Chondrocyte (in vitro differentiated cells): Measurements from ENCODE around the gene PPME1. TPM values are rescaled to one million over a fixed set of nuclear protein-coding genes. Genes with fewer than 3 reads are reported as not detected.

Experiments used
- DNase-seq: peaks from one replicate; pipeline ENCODE4 v3.0.0; 2021; ENCODE audit warnings: mixed read lengths, low spot score
- H3K27ac Mint-ChIP-seq: one replicate; pipeline ENCODE4 v1.8.0; 2021; ENCODE audit warnings: mild to moderate bottlenecking, moderate library complexity, mixed read lengths; ENCODE audit not compliant: unreplicated experiment
- H3K27me3 Mint-ChIP-seq: 2 replicates; pipeline ENCODE4 v1.8.0; 2021; ENCODE audit warnings: low read depth, mixed read lengths
- H3K36me3 Mint-ChIP-seq: 2 replicates; pipeline ENCODE4 v1.8.0; 2021; ENCODE audit warnings: low read depth, mixed read lengths
- H3K4me1 Mint-ChIP-seq: 2 replicates; pipeline ENCODE4 v1.8.0; 2021; ENCODE audit warnings: low read depth, mild to moderate bottlenecking, mixed read lengths
- H3K4me3 Mint-ChIP-seq: one replicate; pipeline ENCODE4 v1.8.0; 2021; ENCODE audit warnings: mild to moderate bottlenecking, moderate library complexity, mixed read lengths; ENCODE audit not compliant: unreplicated experiment
- H3K9me3 Mint-ChIP-seq: 2 replicates; pipeline ENCODE4 v1.8.0; 2021; ENCODE audit warnings: low read depth, mixed read lengths
- CTCF ChIP-seq: fragments of 200-600 bp; sonication (generic); IDR thresholded peaks from 2 replicates; pipeline ENCODE4 v1.5.0; 2021; ENCODE audit warnings: antibody characterized with exemption, mild to moderate bottlenecking, moderate library complexity
- total RNA-seq: library from RNA; stranded (reverse); gene quantifications from 3 replicates; pipeline ENCODE4 v1.2.1, GENCODE V29; 2021

Gene PPME1
- total RNA-seq, 1 donor from 2014 or later: 76.2 TPM

GRCh38 chr11:74144592-74144991, 26.5 kb upstream of the PPME1 start:
- Mint-ChIP-seq H3K4me3 (no peak overlapping the region), H3K36me3 (peaks cover 5% of the 10 kb centered on the region), H3K27me3 (no peaks in the 10 kb centered on the region), H3K4me1 (peaks cover 50% of the 10 kb centered on the region), H3K9me3 (peaks cover 2% of the 10 kb centered on the region), H3K27ac (no peak overlapping the region)
- DNase-seq: no peak
- no peak for TF ChIP-seq CTCF

GRCh38 chr11:74147199-74147929, 23.7 kb upstream of the PPME1 start:
- H3K27me3 Mint-ChIP-seq: no peaks in the 10 kb centered on the region
- peaks cover 2% of the 10 kb centered on the region for H3K9me3 Mint-ChIP-seq
- no peak for TF ChIP-seq CTCF
- H3K27ac Mint-ChIP-seq: peak overlapping the region; percentile 61
- DNase-seq: no peak
- H3K4me1 Mint-ChIP-seq: peaks cover 28% of the 10 kb centered on the region
- peaks cover 5% of the 10 kb centered on the region for H3K36me3 Mint-ChIP-seq
- H3K4me3 Mint-ChIP-seq: no peak overlapping the region

DNA sequence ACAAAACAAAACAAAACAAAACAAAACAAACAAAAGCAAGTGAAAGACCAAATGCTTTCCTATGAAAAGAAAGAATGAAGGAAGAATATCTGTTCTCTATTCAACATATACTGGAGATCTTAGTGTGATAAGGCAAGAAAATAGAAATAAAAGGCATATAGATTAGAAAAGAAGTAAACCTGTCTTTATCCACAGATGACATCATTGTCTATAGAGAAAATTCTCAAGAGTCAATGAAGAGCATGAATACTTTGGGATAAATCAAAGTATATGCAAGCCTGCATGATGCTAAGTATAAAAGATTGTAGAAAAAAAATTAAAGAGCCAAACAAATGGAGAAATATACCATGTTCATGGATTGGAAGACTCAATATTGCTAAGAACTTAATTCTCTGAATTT, 17.9 kb upstream of the PPME1 start:
- H3K4me3 Mint-ChIP-seq: no peak overlapping the region
- H3K4me1 Mint-ChIP-seq: peaks cover 27% of the 10 kb centered on the region
- peaks cover 6% of the 10 kb centered on the region for H3K36me3 Mint-ChIP-seq
- no peaks in the 10 kb centered on the region for H3K27me3 Mint-ChIP-seq
- H3K27ac Mint-ChIP-seq: no peak overlapping the region
- no peak for TF ChIP-seq CTCF
- no peak for DNase-seq
- peaks cover 5% of the 10 kb centered on the region for H3K9me3 Mint-ChIP-seq

DNA sequence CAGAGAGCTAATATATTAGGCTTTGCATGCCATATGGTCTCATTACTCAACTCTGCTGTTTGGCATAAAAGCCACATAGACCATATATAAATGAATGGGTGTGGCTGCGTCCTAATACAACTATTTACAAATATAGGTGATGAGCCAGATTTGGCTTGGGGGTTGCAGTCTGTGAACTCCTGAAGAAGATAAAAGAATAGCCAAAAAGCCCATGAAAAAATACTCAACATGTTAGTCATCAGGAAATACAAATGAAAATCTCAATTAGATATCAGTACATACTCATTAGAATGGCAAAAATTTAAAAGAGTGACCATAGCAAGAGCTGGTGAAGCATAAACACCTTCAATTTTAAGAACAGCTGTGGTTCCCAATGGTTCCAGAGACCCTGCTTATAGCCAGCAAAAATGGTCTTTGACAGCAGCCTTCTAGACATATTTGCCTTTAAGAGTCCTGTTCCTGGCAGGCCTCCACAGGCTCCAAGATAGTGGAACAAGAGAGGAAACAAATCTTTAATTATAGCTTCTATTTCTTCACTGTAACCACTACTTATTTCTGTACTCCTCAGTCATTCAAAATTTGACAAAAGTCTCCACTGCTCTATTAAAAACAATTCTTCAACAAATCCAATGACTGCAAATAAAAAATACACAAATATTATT, 16.3 kb upstream of the PPME1 start:
- no peak for TF ChIP-seq CTCF
- DNase-seq: no peak
- Mint-ChIP-seq H3K27me3 (no peaks in the 10 kb centered on the region), H3K9me3 (peaks cover 5% of the 10 kb centered on the region), H3K4me1 (peaks cover 19% of the 10 kb centered on the region), H3K36me3 (peaks cover 6% of the 10 kb centered on the region), H3K27ac (peak overlapping the region; percentile 6), H3K4me3 (no peak overlapping the region)

GRCh38 chr11:74157169-74157568, 13.9 kb upstream of the PPME1 start:
- Mint-ChIP-seq H3K27me3 (no peaks in the 10 kb centered on the region), H3K9me3 (peaks cover 5% of the 10 kb centered on the region), H3K27ac (no peak overlapping the region), H3K4me1 (peaks cover 19% of the 10 kb centered on the region), H3K36me3 (peaks cover 6% of the 10 kb centered on the region), H3K4me3 (no peak overlapping the region)
- TF ChIP-seq CTCF: no peak
- DNase-seq: no peak
